Activated CD8-positive, alpha-beta T cell treated with anti-CD3 and anti-CD28 coated beads for 36 hours (primary cell): ENCODE measurements around the gene PLEKHA7. TPM values are rescaled to one million over a fixed set of nuclear protein-coding genes. Genes with fewer than 3 reads are reported as not detected.

Experiments used
- ATAC-seq: fragments of 200-7000 bp; cut with Tn5 transposase; one replicate; pipeline ENCODE4 v1.10.0; 2021; ENCODE audit warnings: mild to moderate bottlenecking, moderate library complexity
- CTCF ChIA-PET: fragments of 350-600 bp; sonication (Branson Sonifier 250); formaldehyde crosslinking; loops from one replicate; lab custom pipeline; 2021; ENCODE audit warnings: antibody characterized with exemption; lab: Charles Lee
- POLR2A ChIA-PET: fragments of 350-600 bp; sonication (Branson Sonifier 250); formaldehyde crosslinking; loops from one replicate; lab custom pipeline; 2021; ENCODE audit warnings: antibody characterized with exemption; lab: Charles Lee
- DNase-seq: peaks from one replicate; pipeline ENCODE4 v3.0.0-alpha.2; 2020
- H3K27ac Mint-ChIP-seq: one replicate; pipeline ENCODE4 v1.8.0; 2021; ENCODE audit warnings: mild to moderate bottlenecking, mixed read lengths
- H3K27me3 Mint-ChIP-seq: one replicate; pipeline ENCODE4 v1.8.0; 2021; ENCODE audit warnings: mixed read lengths
- H3K36me3 Mint-ChIP-seq: one replicate; pipeline ENCODE4 v1.8.0; 2021; ENCODE audit warnings: low read depth, mixed read lengths
- H3K4me1 Mint-ChIP-seq: one replicate; pipeline ENCODE4 v1.8.0; 2021; ENCODE audit warnings: low read depth, mixed read lengths
- H3K4me3 Mint-ChIP-seq: one replicate; pipeline ENCODE4 v1.8.0; 2021; ENCODE audit warnings: mild to moderate bottlenecking, moderate library complexity, mixed read lengths
- H3K9me3 Mint-ChIP-seq: one replicate; pipeline ENCODE4 v1.8.0; 2021; ENCODE audit warnings: mixed read lengths
- intact Hi-C: fragments of 100-400 bp; cut with micrococcal nuclease; formaldehyde crosslinking; loops from one replicate; pipeline ENCODE4 v1.10.0; 2022
- total RNA-seq, 2 experiments: library from RNA; stranded (reverse); gene quantifications; one replicate each; pipeline ENCODE4 v1.2.3, GENCODE V29; 2021
- TF ChIP-seq, protein P1 (sequence below): fragments of 200-600 bp; IDR thresholded peaks from one replicate; pipeline ENCODE4 v1.8.0; 2022; ENCODE audit warnings: antibody characterized with exemption, mild to moderate bottlenecking

Gene PLEKHA7
- total RNA-seq, 2 experiments from 2014 or later: 6.0 to 6.6 TPM

DNA sequence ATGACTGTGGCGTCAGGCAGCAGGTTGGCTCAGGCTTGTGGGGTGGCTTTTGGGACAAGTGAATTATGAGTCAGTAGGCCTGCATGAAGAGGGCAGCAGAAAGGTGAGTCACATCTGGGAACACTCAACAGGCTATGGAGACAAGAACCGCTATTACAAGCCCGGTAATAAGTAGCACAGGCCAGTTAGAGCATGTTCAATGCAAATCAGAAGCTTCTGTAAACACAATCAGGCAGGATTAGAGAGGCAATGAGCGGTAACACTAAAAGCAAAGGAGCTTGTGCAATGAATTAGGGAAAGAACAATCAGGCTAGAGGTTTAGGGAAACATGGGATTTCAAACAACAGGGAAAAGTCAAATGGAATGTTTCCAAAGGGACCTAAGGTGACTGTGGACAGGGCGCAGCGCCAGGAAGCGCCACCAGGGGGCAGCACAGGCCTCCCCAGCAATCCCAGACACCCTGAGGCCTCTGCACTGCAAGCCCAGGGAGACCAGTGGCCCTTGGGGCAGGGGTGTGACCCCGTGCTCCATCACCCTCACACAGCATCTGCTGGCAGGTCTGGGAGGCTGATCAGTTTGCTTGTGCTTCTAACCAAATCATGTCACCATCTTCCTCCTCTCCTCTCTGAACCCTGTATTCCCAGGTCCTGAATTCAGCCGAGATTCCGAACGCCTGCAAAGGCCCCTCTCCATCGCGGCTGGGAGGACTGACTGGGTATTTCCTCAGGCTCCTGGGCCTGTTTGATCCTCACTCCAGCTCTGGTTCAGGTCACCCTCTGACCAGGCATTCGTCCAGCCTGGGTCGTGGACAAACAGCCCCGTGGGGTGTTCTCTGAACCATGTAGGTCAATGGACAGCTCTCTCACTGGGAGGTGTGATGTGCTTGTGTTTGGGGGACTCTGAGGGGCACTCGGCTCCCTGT lies 225.8 kb downstream of the PLEKHA7 start:
- peak; percentile 74 for DNase-seq
- TF ChIP-seq, protein P1, sequence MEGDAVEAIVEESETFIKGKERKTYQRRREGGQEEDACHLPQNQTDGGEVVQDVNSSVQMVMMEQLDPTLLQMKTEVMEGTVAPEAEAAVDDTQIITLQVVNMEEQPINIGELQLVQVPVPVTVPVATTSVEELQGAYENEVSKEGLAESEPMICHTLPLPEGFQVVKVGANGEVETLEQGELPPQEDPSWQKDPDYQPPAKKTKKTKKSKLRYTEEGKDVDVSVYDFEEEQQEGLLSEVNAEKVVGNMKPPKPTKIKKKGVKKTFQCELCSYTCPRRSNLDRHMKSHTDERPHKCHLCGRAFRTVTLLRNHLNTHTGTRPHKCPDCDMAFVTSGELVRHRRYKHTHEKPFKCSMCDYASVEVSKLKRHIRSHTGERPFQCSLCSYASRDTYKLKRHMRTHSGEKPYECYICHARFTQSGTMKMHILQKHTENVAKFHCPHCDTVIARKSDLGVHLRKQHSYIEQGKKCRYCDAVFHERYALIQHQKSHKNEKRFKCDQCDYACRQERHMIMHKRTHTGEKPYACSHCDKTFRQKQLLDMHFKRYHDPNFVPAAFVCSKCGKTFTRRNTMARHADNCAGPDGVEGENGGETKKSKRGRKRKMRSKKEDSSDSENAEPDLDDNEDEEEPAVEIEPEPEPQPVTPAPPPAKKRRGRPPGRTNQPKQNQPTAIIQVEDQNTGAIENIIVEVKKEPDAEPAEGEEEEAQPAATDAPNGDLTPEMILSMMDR: peak; percentile 98
- ATAC-seq: peak; percentile 78
- Mint-ChIP-seq H3K9me3 (no peaks in the 10 kb centered on the region), H3K4me1 (peaks cover 9% of the 10 kb centered on the region), H3K27me3 (no peaks in the 10 kb centered on the region), H3K27ac (no peak overlapping the region), H3K36me3 (no peaks in the 10 kb centered on the region), H3K4me3 (no peak overlapping the region)
- POLR2A ChIA-PET: no interaction called here
- intact Hi-C loops: loop anchor here (5.0 kb wide), 1 partner anchor 274 kb away; no protein-coding TSS in a partner anchor
- CTCF ChIA-PET: interaction anchor here (0.7 to 9.0 kb wide), 25 partner anchors 9 to 275 kb away, joined by 3 to 60 read pairs (median 4); no protein-coding TSS in a partner anchor

DNA sequence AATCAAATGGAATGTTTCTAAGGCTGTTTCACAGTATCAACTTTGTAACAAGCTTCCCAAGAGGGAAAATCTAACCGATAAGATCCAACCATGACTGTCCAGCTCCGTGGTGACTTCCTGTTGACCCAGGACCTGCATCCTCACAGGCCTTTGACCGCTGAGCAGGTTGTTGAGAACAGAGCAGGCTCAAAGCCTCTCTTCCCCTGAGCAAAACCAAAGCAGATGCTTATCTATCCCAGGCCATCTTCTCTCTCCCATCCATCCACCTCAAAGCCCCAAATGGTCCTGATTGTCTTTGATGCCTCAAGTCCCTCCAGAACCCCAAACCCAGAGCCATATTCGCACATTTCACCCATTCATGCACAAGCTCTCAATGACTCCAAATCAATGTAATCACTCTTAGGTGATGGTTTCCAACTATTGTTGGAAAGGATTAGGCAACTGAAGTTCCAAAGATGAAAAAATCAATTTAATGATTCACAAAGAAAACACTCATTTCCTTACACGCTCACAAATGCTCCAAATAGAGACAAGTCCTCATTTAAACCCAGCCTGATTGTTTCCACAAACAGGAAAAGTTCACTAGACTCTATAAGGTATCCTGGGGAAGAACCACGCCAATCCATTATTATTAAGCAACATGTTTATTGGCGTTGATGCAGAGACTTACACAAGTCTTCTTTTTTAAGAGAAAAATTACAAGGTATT lies 227.0 kb downstream of the PLEKHA7 start:
- no peaks in the 10 kb centered on the region for H3K9me3 Mint-ChIP-seq
- peaks cover 9% of the 10 kb centered on the region for H3K4me1 Mint-ChIP-seq
- intact Hi-C loops: loop anchor here (5.0 kb wide), 1 partner anchor 275 kb away; no protein-coding TSS in a partner anchor
- ChIA-PET CTCF (interaction anchor here (0.6 to 9.0 kb wide), 21 partner anchors 8 to 443 kb away, joined by 3 to 60 read pairs (median 7); no protein-coding TSS in a partner anchor), POLR2A (no interaction called here)
- no peaks in the 10 kb centered on the region for H3K36me3 Mint-ChIP-seq
- DNase-seq (no peak), ATAC-seq (no peak)
- TF ChIP-seq, protein P1: no peak
- no peak overlapping the region for H3K4me3 Mint-ChIP-seq
- no peak overlapping the region for H3K27ac Mint-ChIP-seq
- H3K27me3 Mint-ChIP-seq: no peaks in the 10 kb centered on the region

DNA sequence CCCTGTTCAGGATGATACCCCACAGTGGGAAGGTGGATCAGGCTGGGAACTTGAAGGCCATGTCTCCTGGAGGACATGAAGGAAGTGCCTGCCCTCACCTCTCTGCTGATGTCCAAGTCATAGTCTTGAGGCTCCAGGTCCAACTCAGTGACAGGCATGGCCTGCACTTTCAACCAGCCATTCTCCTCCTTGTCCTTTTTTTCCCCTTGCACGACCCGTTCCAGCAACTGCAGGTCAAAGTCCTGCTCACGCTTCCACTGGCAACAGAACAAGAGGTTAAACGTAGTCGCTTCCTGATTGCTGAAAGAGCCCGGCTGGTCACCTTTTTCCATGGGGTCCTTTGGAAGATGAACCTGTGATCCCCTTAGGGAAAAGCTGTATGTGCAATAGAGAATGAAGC lies 228.1 kb downstream of the PLEKHA7 start:
- ChIA-PET POLR2A (no interaction called here), CTCF (interaction anchor here (0.6 to 9.0 kb wide), 36 partner anchors 9 to 444 kb away, joined by 3 to 60 read pairs (median 4); no protein-coding TSS in a partner anchor)
- H3K4me1 Mint-ChIP-seq: peaks cover 1% of the 10 kb centered on the region
- intact Hi-C loops: loop anchor here (5.0 kb wide), 1 partner anchor 276 kb away; no protein-coding TSS in a partner anchor
- no peak overlapping the region for H3K27ac Mint-ChIP-seq
- H3K9me3 Mint-ChIP-seq: no peaks in the 10 kb centered on the region
- DNase-seq (no peak), ATAC-seq (no peak)
- no peaks in the 10 kb centered on the region for H3K27me3 Mint-ChIP-seq
- no peak overlapping the region for H3K4me3 Mint-ChIP-seq
- H3K36me3 Mint-ChIP-seq: no peaks in the 10 kb centered on the region
- TF ChIP-seq, protein P1: no peak

DNA sequence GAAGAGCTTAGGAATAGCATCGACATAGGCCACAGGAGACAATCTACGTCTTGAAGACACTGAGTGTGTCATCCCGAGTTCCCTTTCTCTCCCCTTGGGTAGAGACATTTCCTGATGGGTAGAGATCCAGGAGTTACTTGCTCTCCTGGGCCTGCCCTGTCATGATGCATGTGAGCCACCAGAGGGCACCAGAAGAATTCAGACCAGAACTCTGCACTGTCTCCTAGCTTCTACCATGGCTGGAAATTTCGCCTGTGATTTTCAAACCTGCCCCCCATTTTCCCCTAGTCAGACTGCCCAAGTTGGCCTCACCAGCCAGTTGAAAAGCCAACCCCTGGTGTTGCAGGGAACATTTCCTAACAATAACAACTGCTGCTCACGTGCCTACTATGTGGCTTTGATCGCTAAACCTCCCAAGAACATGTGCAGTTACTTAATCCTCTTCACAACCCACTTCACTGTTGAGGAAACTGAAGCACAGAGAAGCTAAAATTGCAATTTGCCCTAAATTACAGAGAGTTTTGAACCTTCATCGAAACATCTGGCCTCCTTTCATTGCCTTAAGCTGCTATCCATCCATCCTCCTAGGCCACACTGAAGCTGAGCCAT lies 228.6 kb downstream of the PLEKHA7 start:
- no peaks in the 10 kb centered on the region for H3K36me3 Mint-ChIP-seq
- DNase-seq (peak; percentile 73), ATAC-seq (peak; percentile 89)
- H3K4me1 Mint-ChIP-seq: no peaks in the 10 kb centered on the region
- H3K9me3 Mint-ChIP-seq: no peaks in the 10 kb centered on the region
- H3K27me3 Mint-ChIP-seq: no peaks in the 10 kb centered on the region
- intact Hi-C loops: loop anchor here (5.0 kb wide), 1 partner anchor 277 kb away; no protein-coding TSS in a partner anchor
- no peak overlapping the region for H3K27ac Mint-ChIP-seq
- H3K4me3 Mint-ChIP-seq: no peak overlapping the region
- ChIA-PET CTCF (interaction anchor here (0.6 to 9.0 kb wide), 37 partner anchors 9 to 634 kb away, joined by 3 to 60 read pairs (median 4); no protein-coding TSS in a partner anchor), POLR2A (no interaction called here)
- TF ChIP-seq, protein P1: peak; percentile 72
